Measurements from ENCODE around the gene THSD7A.

The THSD7A gene

GRCh38 chr7:11747715-11748485, 84.1 kb downstream of the THSD7A start:
- no peak for DNase-seq

- DNase-seq, result no peak
These were observed 85.4 kb downstream of the THSD7A start for GRCh38 chr7:11746591-11746990.

- DNase-seq, result no peak
These were observed 88.5 kb downstream of the THSD7A start for GRCh38 chr7:11743548-11743947.

- DNase-seq, result no peak
These were observed 89.0 kb downstream of the THSD7A start for GRCh38 chr7:11743016-11743415.

GRCh38 chr7:11742496-11742895, 89.5 kb downstream of the THSD7A start:
- DNase-seq, result no peak

GRCh38 chr7:11737723-11738122, 94.3 kb downstream of the THSD7A start:
- no peak for DNase-seq

- DNase-seq, result no peak
These were observed 99.8 kb downstream of the THSD7A start for GRCh38 chr7:11732207-11732606.

GRCh38 chr7:11730725-11731124, 101.3 kb downstream of the THSD7A start:
- DNase-seq, result no peak

- no peak for DNase-seq
These were observed 104.1 kb downstream of the THSD7A start for GRCh38 chr7:11727864-11728263.

GRCh38 chr7:11726794-11727155, 105.2 kb downstream of the THSD7A start:
- no peak for DNase-seq

- DNase-seq, result no peak
These were observed 105.8 kb downstream of the THSD7A start for GRCh38 chr7:11726001-11726793.

GRCh38 chr7:11716185-11716584, 115.8 kb downstream of the THSD7A start:
- DNase-seq, result peak; percentile 7

GRCh38 chr7:11714676-11715075, 117.3 kb downstream of the THSD7A start:
- DNase-seq, result no peak

- DNase-seq, result no peak
These were observed 117.8 kb downstream of the THSD7A start for GRCh38 chr7:11714205-11714604.

- no peak for DNase-seq
These were observed 118.6 kb downstream of the THSD7A start for GRCh38 chr7:11713352-11713751.

- DNase-seq, result no peak
These were observed 121.6 kb downstream of the THSD7A start for GRCh38 chr7:11710377-11710776.

GRCh38 chr7:11709196-11709595, 122.8 kb downstream of the THSD7A start:
- DNase-seq, result no peak

GRCh38 chr7:11707606-11708193, 124.3 kb downstream of the THSD7A start:
- no peak for DNase-seq

GRCh38 chr7:11706666-11707605, 125.1 kb downstream of the THSD7A start:
- DNase-seq, result peak; percentile 25

- DNase-seq, result no peak
These were observed 128.2 kb downstream of the THSD7A start for GRCh38 chr7:11703829-11704228.

- no peak for DNase-seq
These were observed 129.1 kb downstream of the THSD7A start for GRCh38 chr7:11702938-11703337.

GRCh38 chr7:11701829-11702560, 130.0 kb downstream of the THSD7A start:
- no peak for DNase-seq
